A549 treated with AZD9567 at 1 μM for 4 hours (cell line): ENCODE measurements around the gene KIF27. TPM values are rescaled to one million over a fixed set of nuclear protein-coding genes. Genes with fewer than 3 reads are reported as not detected.

ENCODE experiments used
- total RNA-seq: library from RNA; stranded (reverse); fragments of 200-300 nt; extraction: Qiagen RNA extraction; gene quantifications from 5 replicates; pipeline ENCODE4 v1.2.3, GENCODE V29; 2022; ENCODE audit not compliant: insufficient read depth

The KIF27 gene, protein sequence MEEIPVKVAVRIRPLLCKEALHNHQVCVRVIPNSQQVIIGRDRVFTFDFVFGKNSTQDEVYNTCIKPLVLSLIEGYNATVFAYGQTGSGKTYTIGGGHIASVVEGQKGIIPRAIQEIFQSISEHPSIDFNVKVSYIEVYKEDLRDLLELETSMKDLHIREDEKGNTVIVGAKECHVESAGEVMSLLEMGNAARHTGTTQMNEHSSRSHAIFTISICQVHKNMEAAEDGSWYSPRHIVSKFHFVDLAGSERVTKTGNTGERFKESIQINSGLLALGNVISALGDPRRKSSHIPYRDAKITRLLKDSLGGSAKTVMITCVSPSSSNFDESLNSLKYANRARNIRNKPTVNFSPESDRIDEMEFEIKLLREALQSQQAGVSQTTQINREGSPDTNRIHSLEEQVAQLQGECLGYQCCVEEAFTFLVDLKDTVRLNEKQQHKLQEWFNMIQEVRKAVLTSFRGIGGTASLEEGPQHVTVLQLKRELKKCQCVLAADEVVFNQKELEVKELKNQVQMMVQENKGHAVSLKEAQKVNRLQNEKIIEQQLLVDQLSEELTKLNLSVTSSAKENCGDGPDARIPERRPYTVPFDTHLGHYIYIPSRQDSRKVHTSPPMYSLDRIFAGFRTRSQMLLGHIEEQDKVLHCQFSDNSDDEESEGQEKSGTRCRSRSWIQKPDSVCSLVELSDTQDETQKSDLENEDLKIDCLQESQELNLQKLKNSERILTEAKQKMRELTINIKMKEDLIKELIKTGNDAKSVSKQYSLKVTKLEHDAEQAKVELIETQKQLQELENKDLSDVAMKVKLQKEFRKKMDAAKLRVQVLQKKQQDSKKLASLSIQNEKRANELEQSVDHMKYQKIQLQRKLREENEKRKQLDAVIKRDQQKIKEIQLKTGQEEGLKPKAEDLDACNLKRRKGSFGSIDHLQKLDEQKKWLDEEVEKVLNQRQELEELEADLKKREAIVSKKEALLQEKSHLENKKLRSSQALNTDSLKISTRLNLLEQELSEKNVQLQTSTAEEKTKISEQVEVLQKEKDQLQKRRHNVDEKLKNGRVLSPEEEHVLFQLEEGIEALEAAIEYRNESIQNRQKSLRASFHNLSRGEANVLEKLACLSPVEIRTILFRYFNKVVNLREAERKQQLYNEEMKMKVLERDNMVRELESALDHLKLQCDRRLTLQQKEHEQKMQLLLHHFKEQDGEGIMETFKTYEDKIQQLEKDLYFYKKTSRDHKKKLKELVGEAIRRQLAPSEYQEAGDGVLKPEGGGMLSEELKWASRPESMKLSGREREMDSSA (N-terminal part only)
- 0.64 to 1.1 TPM (median 0.84 TPM) in 5 replicates for total RNA-seq

DNA sequence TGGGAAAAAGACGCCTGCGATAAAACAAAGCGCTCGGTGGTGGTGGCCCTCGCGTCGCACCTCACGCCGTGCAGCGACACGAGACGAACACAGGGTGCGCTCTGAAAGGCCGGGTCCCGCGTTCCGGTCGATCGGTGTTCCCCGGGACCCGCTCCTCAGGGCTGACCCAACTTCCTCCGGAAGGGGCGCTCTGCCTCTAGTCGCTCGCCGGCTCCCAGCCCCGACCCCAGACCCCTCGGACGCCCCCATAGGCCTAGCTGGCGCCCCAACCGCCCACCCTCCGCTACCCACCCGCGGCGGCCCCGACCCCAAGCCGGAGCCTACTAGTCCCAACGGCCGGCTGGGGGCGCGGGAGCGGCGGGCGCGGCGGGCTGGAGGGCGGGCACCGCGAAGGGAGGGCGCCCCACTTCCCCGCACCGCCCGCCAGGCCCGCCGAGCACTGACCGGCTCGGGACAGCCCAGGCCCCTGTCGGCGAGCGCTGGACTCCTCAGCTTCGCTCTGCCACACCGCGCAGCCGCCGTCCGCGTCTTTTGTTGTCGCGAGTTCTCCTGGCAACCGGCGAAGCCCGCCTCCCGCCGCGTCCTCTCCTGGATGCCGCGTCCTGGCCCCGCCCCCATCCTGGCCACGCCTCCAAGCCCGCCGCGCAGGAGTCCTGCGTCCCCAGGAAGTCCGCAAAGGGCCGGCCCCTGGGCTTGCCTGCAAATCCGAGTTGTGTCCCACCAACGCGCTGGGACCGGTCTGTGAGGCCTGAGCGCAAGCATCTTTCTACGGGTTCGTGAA is at the start of gene KIF27:
TSS of gene KIF27 (minus strand) at position 506 of the 781 bp plus-strand sequence. CDS start 5,841 bp downstream, outside the sequence.

DNA sequence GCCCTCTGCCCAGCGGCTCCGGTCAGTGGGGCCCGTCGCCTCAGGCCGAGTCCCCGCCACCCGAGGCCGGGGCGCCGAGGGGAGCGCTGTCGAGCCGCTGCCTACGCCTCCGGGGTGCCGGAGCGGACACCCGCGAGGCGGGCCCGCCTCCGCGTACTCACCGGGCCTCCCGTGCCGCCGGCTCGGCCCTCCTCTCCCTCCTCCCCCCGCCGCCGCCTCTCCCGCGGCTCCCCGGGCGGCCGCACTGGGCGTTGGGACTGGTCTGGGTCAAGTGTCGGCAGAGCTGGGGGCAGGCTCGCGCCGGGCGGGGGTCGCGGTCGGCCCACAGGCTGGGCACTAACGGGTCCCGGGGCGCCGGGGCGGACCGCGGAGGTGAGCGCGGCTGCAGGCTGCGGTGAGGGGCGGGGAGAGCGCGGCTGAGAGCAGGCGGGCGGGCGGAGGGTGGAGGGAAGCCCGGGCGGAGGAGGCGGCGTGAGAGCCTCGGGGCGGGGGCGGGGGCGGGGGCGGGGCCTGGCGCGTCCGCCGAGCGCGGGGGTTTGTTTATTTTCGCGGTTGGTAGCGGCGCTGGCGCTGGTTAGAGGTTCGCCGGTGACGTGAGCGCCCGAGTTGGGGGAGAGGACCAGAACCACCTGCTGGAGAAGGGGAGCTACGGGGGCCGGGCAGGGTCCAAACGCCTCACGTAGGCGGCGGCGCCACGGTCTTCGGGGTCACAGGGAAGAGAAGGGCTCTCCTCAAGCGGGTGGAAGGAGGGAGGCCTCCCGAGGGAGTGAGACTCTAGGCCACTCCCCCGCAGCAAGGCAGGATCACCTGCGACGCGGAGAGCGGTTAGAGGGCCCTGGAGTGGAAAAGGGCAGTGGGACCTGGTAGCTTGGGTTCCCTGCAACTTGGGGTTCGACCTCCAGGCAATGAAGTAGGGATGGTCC is 103.6 kb downstream of the KIF27 start, which contains the start of gene GKAP1:
TSS of gene GKAP1 (minus strand) at position 414 of the 923 bp plus-strand sequence. CDS start 11,252 bp downstream, outside the sequence.

Other genes with a start within 250 kb of the KIF27 start
- 97.2 to 142 TPM (median 109 TPM) in 5 replicates for gene UBQLN1, start 213.5 kb downstream of the KIF27 start, total RNA-seq
- gene GKAP1, start 103.7 kb downstream of the KIF27 start, total RNA-seq = 3.2 to 5.6 TPM (median 5.1 TPM) in 5 replicates
- gene HNRNPK, start 58.8 kb upstream of the KIF27 start, total RNA-seq = 519 to 752 TPM (median 530 TPM) in 5 replicates
- 10.7 to 14.4 TPM (median 12.4 TPM) in 5 replicates for gene RMI1, start 59.4 kb upstream of the KIF27 start, total RNA-seq